Ishikawa (cell line): ENCODE measurements around the gene TEDC2.

Experiments
- EGR1 ChIP-seq: IDR thresholded peaks from 2 replicates; pipeline ENCODE4 v1.6.1; 2012
- EP300 ChIP-seq: IDR thresholded peaks from 2 replicates; pipeline ENCODE4 v1.6.1; 2012; ENCODE audit warnings: borderline replicate concordance
- MAX ChIP-seq: IDR thresholded peaks from 2 replicates; pipeline ENCODE4 v1.6.1; 2012
- NFIC ChIP-seq: IDR thresholded peaks from 2 replicates; pipeline ENCODE4 v1.6.1; 2012
- TAF1 ChIP-seq: IDR thresholded peaks from 2 replicates; pipeline ENCODE4 v1.6.1; 2012; ENCODE audit warnings: low read depth, mild to moderate bottlenecking
- YY1 ChIP-seq: IDR thresholded peaks from 2 replicates; pipeline ENCODE4 v1.6.1; 2012; ENCODE audit warnings: low read depth

DNA sequence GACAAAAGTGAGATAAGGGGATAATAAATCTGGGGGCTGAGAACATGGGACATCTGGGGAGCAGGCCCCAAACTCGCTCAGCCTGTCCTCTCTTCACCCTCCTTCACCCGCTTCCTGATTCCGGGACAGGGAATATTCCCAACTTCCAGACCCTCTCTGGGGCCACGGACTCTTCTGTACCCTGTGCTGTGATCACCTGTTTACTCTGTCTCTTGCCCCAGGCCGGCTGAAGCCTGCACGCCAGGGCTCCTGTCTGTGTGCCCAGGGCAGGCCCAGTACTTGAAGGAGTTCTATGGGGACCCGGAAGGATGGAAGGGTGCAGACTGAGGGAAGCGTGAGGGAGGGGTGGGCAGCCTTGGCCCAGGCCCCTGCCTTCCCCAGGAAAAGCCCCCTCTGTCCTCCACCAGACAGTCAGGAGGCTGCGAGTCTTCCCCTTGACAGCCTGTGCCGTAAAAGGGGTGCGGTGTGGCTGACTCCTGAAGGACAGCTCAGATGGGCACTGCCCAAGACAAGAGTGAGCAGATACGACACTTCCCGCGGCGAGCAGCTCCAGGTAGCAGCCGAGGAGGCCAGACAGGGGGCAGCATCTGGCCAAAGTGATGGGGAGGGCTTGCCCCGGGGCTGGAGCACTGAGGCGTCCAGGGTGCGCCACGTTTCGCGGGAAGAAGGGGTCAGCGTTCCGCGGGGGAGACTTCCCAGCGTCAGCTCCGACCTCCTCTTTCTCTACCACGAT lies 31.7 kb upstream of the TEDC2 start:
- no peak for TF ChIP-seq YY1
- TF ChIP-seq MAX = no peak
- TF ChIP-seq EP300 = no peak; the same call in 1 of the 2 replicates
- TF ChIP-seq EGR1 = no peak
- TF ChIP-seq TAF1 = no peak
- TF ChIP-seq NFIC = no peak
